ENCODE measurements around the gene INS.
"Not testable (repeated sequence)": the region's sequence is repeated elsewhere in the genome, so short reads cannot be mapped to it uniquely, and the experiment has no call there.

The INS gene

DNA sequence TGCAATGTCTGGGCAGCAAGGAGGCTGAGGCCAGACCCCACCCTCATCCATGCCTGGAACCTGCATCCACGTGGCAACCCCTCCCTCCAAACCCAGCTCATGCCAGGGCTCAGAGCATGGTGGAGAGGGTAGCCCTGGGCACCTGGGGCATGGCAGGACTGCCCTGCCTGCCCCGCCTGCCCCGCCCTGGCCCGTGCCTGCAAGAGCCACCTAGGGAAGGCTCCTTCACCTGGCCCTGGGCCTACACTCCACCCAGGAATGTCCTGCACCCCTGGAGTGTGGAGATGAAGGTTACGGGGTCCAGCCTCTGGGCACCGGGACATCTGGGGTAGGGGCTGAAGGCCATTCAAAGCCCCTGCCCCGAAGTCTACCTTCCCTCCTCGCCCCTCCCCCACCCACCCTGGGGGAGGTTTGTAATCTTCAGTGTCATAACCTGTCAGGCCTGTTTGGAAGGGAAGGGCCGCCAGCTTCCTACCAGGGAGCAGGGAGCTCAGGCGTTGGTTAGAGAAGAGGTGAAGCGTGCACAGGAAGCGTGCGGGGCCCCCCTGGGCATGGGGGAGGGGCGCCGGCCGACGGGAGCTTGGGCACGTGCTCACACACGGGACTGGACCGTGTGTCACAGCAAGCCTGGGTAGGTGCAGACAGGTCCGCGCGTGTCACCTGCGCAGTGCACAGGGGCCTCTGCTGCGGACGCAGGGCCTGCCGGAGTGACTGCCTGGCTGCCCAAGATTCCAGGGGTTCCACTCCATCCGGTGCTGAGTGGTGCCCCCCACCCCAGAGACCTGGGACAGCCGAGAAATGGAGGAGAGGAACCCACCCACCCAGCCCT is 41.3 kb upstream of the INS start:
- no peaks in the 10 kb centered on the region for H3K27me3 Mint-ChIP-seq (ENCODE audit: low read depth)
- no peak overlapping the region for H3K4me3 Mint-ChIP-seq
- no peaks in the 10 kb centered on the region for H3K9me3 Mint-ChIP-seq
- no peaks in the 10 kb centered on the region for H3K36me3 Mint-ChIP-seq (ENCODE audit: low read depth)
- H3K4me1 Mint-ChIP-seq (ENCODE audit: low read depth): no peaks in the 10 kb centered on the region
- H3K27ac Mint-ChIP-seq: no peak overlapping the region

DNA sequence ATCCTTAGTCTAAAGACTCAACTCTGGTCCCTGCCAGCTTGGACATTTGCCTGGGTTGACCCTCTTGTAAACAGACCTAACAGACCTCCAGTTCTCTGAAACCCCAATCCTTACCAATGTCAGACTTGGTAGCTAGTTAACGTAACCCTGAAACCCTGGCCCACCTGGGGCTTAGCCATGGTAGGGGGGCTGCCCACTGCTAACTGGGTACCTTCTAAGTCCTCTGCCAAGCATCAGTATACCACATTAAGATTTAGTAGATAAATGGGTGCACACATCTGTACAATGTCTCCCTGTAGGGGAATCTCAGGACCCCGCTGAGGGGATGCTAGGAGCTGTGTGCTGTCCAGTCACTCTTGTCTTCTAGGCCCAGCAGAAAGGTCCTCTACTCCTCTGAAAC is 40.5 kb upstream of the INS start:
- peaks cover 5% of the 10 kb centered on the region for H3K4me1 Mint-ChIP-seq (ENCODE audit: low read depth)
- H3K27ac Mint-ChIP-seq: no peak overlapping the region
- no peaks in the 10 kb centered on the region for H3K36me3 Mint-ChIP-seq (ENCODE audit: low read depth)
- peaks cover 7% of the 10 kb centered on the region for H3K27me3 Mint-ChIP-seq (ENCODE audit: low read depth)
- H3K9me3 Mint-ChIP-seq: no peaks in the 10 kb centered on the region
- H3K4me3 Mint-ChIP-seq: no peak overlapping the region

DNA sequence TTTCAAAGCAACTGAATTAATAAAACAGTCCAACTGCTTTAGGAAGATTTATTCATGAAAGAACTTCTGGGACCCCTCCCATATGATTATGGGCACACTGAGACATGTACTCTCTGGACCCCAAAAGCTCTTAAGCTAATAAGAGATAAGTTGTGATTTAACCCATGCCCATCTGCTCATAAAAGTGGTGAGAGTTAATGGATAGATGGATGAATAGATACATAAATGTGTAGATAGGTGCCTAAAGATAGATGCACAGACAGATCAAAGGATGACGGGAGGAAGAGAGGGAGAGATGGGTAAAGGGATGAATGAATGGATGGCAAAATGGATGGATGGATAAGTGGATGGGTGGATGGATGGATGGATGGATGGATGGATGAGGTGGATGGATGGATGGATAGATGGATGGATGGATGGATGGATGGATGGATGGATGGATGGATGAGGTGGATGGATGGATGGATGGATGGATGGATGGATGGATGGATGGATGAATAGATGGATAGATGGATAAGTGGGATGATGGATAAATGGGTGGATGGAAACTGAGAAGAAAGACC is 40.0 kb upstream of the INS start:
- Mint-ChIP-seq H3K27ac (no peak overlapping the region), H3K27me3 (ENCODE audit: low read depth) (peaks cover 11% of the 10 kb centered on the region), H3K4me3 (no peak overlapping the region), H3K9me3 (no peaks in the 10 kb centered on the region), H3K36me3 (ENCODE audit: low read depth) (no peaks in the 10 kb centered on the region), H3K4me1 (ENCODE audit: low read depth) (peaks cover 5% of the 10 kb centered on the region)

DNA sequence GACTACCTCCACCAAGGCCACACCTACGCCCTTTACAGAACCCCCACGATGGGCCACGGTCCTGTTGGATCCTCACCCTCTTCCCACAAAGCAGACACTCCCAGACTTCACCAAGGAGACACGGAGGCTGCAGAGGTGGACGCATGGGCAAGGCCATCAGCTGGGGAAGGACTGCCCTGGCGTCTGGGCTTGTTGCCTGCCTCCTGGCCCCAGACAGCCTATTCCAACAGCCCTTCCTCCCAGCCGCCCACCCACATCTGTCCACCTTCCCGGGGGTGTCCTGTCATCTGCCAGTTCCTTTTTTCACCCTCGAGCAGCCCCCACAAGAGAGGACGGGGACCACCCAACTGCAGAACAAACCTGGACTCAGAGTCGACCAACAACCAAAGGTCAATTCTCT is 39.5 kb upstream of the INS start:
- Mint-ChIP-seq H3K27me3 (ENCODE audit: low read depth) (peaks cover 11% of the 10 kb centered on the region), H3K4me3 (no peak overlapping the region), H3K9me3 (no peaks in the 10 kb centered on the region), H3K4me1 (ENCODE audit: low read depth) (peaks cover 5% of the 10 kb centered on the region), H3K27ac (no peak overlapping the region), H3K36me3 (ENCODE audit: low read depth) (no peaks in the 10 kb centered on the region)

DNA sequence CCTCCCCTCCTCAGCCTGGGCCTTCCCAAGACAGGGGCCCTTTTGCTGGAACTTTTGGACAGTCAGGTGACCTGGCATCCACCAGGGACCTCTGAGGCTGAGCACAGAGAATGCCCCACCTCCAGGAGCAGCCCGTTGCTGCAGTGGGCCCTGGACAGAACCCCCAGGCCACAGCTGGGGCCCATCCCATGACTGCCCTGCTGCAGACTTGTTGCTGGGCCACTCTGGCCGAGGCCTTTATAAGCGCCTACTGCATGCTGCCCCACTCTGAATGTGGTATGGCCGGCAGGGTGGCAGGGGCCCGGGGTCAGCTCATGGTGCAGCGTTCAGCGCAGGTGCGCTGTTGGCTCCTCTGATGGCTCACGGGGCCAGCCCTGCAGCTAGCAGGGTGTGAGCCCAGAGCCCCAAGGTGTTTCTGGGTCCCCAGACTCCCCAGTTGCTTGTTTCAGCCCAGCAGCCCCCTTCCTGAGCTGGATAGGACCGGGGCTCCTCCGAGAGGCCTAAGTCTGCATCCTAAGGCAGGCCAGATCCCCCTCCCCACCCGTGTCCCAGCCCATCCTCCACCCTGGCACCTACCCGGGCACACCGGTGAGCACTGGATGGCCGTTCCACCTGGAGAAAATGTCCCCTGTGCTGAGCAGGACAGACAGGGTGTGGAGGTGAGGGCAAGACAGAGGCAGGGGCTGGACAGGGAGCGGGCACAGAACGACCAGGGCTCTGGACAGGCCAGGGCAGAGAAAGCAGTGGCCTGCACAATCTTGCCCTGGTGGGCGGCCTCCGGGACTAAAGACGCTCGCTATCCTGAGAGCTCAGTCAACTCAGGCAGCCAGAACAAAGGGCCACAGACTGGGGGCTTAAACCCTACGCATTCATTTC is 38.7 kb upstream of the INS start:
- H3K4me1 Mint-ChIP-seq (ENCODE audit: low read depth): peaks cover 5% of the 10 kb centered on the region
- no peak overlapping the region for H3K4me3 Mint-ChIP-seq
- H3K9me3 Mint-ChIP-seq: no peaks in the 10 kb centered on the region
- no peak overlapping the region for H3K27ac Mint-ChIP-seq
- peaks cover 11% of the 10 kb centered on the region for H3K27me3 Mint-ChIP-seq (ENCODE audit: low read depth)
- no peaks in the 10 kb centered on the region for H3K36me3 Mint-ChIP-seq (ENCODE audit: low read depth)

DNA sequence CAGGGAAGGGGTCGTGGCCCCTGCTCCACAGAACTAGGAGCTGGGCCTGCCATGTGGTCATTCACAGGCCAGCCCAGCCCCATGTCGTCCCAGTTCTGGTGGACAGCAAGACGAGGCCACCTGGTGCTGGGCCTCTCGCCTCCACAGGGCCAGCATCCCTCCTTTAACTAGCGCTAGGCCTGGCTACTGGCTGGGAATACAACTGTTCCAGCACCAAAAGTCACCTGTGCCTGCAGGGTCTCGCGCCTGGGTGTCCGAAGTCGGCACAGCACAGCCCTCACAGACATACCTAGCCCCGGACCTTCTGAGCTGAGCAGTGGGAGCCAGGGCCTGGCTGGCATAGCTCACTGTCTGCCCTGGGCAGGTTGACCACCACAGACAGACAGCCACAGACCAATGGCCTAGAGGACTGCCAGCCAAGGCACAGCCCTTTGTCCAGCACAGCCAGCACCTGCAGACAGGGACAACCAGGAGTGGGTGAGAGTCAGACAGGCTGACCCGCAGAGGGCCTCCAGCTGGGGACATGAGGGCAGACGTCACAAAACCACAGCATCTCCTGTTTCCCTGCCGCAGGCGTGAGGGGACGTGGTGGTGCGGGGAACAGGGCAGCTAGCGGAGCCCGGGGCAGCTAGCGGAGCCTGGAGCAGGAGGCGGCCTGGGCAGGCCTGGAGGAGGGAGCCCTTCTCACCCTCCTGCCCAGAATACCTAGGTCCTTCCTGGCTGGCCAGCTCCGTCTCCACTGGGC is 37.8 kb upstream of the INS start:
- Mint-ChIP-seq H3K4me1 (ENCODE audit: low read depth) (peaks cover 5% of the 10 kb centered on the region), H3K4me3 (no peak overlapping the region), H3K9me3 (no peaks in the 10 kb centered on the region)

DNA sequence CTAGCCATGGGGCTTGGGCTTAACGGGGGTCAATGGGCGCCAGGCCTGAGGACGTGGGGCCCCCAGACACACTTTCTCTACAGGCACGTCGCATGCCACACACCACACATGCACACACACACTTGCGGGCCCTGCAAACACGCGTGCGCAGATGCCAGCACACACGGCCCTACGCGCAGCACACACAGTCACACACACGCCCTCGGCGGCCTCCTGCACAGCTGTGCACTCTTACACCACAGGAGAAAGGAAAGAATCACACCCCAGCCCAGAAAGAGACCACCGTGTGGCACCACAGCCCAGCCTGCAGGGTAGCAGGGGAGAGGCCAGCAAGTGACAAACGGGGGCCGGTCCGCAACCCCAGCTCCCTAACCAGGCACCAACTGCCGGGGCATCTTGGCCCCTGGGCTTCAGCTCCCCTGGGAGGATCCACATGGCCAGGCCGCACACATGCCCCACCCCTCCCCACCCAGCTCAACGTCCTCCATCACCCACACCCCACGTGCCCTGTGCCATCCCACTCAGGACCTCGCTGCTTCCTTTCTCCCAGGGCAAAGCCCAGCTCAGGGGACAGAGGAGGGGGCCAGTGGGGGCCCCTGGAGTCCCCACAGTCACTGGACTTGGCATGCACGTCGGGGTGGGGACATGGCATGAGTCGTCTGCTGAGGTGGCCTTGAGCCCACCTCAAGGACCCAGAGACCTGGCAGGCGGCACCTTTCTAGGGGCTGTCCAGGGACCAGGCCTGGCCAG is 36.9 kb upstream of the INS start:
- no peak overlapping the region for H3K27ac Mint-ChIP-seq
- H3K9me3 Mint-ChIP-seq: no peaks in the 10 kb centered on the region
- H3K36me3 Mint-ChIP-seq (ENCODE audit: low read depth): no peaks in the 10 kb centered on the region
- H3K4me3 Mint-ChIP-seq: no peak overlapping the region
- H3K27me3 Mint-ChIP-seq (ENCODE audit: low read depth): peaks cover 11% of the 10 kb centered on the region
- peaks cover 5% of the 10 kb centered on the region for H3K4me1 Mint-ChIP-seq (ENCODE audit: low read depth)

More for the DNA sequence above, 37.8 kb upstream of the INS start:
- H3K27ac Mint-ChIP-seq: no peak overlapping the region
- H3K36me3 Mint-ChIP-seq (ENCODE audit: low read depth): no peaks in the 10 kb centered on the region
- H3K27me3 Mint-ChIP-seq (ENCODE audit: low read depth): peaks cover 11% of the 10 kb centered on the region

DNA sequence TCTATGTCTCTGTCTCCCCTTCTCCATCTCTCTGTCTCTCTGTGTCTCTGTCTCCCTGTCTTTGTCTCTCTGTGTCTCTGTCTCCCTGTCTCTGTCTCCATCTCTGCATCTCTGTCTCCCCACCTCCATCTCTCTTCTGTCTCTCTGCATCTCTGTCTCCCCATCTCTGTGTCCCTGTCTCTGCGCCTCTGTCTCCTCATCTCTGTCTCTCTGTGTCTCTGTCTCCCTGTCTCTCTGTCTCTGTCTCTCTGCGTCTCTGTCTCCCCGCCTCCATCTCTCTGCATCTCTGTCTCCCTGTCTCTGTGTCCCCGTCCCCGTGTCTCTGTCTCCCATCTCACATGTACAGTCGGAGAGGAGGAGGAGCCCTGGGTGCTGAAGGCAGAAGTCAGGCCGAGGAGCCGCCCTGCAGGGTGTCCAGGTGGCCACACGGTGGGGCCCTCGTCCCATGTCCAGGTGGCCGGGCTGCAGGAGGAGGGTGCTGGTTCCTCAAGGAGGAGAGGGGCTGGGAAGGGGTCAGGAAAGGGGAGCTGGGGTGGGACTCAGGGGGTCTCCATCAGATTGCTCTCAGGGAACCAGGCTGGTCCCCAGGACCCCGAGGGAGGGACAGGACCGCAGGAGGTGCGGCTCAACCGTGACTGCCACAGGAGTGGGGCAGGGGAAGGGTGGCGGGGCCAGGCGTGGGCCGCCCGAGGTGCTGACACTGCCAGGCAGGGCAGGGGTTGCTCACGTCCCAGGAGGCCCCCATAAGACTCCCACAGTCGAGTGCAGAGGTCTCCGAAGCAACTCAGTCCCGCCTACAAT is 36.2 kb upstream of the INS start:
- H3K27ac Mint-ChIP-seq: no peak overlapping the region
- no peak overlapping the region for H3K4me3 Mint-ChIP-seq
- peaks cover 11% of the 10 kb centered on the region for H3K27me3 Mint-ChIP-seq (ENCODE audit: low read depth)
- no peaks in the 10 kb centered on the region for H3K9me3 Mint-ChIP-seq
- H3K36me3 Mint-ChIP-seq (ENCODE audit: low read depth): no peaks in the 10 kb centered on the region
- peaks cover 5% of the 10 kb centered on the region for H3K4me1 Mint-ChIP-seq (ENCODE audit: low read depth)

DNA sequence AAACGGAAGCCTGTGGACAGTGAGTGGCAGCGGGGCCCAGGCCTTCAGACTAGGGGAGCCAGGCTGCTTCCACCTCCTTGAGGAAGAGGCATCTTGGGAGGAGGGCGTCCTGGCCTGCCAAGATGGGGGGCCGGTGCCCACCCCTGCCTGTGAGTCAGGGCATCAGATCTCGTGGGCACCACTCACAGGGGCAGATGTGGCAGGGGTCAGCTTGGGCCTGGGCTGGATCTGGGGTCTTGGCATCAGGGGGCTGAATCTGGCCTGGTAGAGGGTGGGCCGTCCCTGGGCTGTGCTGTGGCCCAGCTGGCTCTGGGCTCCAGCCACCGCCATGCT is 34.7 kb upstream of the INS start:
- Mint-ChIP-seq H3K27me3 (ENCODE audit: low read depth) (peaks cover 11% of the 10 kb centered on the region), H3K27ac (no peak overlapping the region), H3K36me3 (ENCODE audit: low read depth) (no peaks in the 10 kb centered on the region), H3K9me3 (no peaks in the 10 kb centered on the region), H3K4me3 (no peak overlapping the region), H3K4me1 (ENCODE audit: low read depth) (peaks cover 5% of the 10 kb centered on the region)

DNA sequence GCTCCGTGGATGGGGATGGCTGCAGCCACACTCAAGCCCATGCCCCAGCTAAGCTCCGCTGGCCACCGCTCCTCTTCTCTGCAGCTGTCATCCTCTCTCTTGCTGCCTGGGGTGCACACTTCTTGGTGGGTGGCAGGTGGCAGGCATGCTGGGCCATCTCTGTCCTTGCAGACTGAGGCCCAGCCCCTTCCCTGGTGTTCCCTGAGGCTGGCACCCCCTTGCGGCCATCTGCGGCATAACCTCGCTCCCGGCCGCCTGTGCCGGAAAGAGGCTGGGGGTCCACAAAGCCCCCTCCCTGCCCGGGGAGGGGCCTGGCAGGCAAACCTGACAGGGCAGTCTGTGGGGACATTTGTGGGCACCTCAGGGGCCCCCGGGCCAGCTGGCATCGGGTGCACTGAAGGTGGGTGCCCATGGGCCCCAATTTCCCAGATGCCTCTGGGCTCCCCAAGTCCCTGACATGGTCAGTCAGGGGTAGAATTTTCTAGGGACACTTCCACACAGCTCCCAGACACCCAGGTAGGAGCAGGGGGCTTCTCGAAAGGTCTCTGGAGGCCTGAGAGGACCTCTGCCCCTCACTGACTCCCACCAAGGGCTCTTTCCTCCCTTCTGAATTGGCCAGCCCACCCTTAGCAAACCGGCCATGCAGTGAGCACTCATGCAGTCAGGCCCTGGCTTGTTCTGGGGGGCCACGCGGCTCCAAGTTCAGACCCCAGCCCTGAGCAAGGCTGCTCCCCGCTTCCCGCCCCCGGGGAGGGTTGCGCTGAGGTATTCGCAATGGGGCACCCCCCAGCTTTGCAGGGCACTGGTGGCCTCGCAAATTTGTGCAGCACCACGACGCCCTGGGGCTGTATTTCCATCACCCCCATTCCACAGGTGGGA is 34.1 kb upstream of the INS start:
- peaks cover 11% of the 10 kb centered on the region for H3K27me3 Mint-ChIP-seq (ENCODE audit: low read depth)
- no peak overlapping the region for H3K27ac Mint-ChIP-seq
- H3K9me3 Mint-ChIP-seq: no peaks in the 10 kb centered on the region

DNA sequence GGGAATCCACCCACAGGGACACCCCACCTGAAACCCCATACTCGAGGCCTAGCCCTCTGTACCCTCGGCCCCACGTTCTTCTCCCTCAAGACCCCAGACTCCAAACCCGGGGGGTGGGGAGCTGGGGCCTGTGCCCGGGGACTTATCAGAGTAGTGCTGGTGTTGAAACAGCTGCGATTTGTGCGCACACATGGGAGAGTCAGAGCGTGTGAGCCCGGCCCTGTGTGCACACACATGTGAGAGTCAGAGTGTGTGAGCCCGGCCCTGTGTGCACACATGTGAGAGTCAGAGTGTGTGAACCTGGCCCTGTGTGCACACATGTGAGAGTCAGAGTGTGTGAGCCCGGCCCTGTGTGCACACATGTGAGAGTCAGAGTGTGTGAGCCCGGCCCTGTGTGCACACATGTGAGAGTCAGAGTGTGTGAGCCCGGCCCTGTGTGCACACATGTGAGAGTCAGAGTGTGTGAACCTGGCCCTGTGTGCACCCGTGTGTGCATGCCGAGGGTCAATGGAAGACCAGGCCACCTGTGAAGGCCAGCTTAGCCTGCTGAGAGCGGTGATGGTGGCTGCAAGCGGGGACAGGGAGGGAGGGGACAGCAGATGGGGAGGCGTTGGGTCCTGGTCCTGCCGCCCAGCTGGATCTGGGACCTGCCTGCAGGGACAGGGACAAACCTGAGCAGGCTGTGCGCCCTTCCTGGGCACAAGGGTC is 33.0 kb upstream of the INS start:
- H3K4me3 Mint-ChIP-seq; H3K9me3 Mint-ChIP-seq; H3K27ac Mint-ChIP-seq; H3K36me3 Mint-ChIP-seq (ENCODE audit: low read depth); H3K4me1 Mint-ChIP-seq (ENCODE audit: low read depth): not testable (repeated sequence)
- H3K27me3 Mint-ChIP-seq (ENCODE audit: low read depth): peaks cover 11% of the 10 kb centered on the region

More for the DNA sequence above, 34.1 kb upstream of the INS start:
- no peak overlapping the region for H3K4me3 Mint-ChIP-seq
- H3K4me1 Mint-ChIP-seq (ENCODE audit: low read depth): peaks cover 5% of the 10 kb centered on the region
- H3K36me3 Mint-ChIP-seq (ENCODE audit: low read depth): no peaks in the 10 kb centered on the region
